Body of pancreas (tissue), 4 donors: ENCODE measurements around the gene CCSER1.

ENCODE experiments used
- POLR2A ChIP-seq, 3 donors: fragments of 450-650 bp; IDR thresholded peaks; one replicate each; pipeline ENCODE4 v1.6.1; 2016; ENCODE audit warnings: antibody characterized with exemption in 3 of 3, mild to moderate bottlenecking in 2 of 3
- TF ChIP-seq, protein P1 (sequence below), 7 experiments: fragments of 450-650 bp in 4 of 7; fragments of 200-600 bp in 3 of 7; sonication (generic) in 3 of 7; IDR thresholded peaks; one replicate each; pipeline ENCODE4 v1.5.1; 2016 to 2019; ENCODE audit warnings: antibody characterized with exemption in 7 of 7

DNA sequence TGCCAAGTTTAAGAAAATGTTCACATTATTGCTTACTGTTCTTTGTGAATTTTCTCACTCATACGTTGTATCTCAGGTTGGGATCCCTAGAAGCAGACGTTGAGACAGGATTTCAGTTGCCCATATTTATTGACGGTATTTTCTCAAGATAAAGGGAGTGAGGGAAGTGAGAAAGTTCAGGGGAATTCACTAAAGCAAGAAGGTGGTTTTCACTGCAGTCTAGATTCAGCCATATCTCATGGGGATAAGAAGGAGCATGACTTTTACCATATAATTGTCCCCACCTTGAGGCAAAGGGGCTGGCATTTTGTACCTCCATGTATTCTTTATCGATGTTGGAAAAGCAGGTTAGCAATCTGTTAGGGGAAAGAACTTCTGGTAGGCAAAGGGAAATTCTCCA lies 543.0 kb downstream of the CCSER1 start:
- TF ChIP-seq, protein P1, sequence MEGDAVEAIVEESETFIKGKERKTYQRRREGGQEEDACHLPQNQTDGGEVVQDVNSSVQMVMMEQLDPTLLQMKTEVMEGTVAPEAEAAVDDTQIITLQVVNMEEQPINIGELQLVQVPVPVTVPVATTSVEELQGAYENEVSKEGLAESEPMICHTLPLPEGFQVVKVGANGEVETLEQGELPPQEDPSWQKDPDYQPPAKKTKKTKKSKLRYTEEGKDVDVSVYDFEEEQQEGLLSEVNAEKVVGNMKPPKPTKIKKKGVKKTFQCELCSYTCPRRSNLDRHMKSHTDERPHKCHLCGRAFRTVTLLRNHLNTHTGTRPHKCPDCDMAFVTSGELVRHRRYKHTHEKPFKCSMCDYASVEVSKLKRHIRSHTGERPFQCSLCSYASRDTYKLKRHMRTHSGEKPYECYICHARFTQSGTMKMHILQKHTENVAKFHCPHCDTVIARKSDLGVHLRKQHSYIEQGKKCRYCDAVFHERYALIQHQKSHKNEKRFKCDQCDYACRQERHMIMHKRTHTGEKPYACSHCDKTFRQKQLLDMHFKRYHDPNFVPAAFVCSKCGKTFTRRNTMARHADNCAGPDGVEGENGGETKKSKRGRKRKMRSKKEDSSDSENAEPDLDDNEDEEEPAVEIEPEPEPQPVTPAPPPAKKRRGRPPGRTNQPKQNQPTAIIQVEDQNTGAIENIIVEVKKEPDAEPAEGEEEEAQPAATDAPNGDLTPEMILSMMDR (IDR thresholded peaks at IDR 0.05), result no peak
- TF ChIP-seq POLR2A (IDR thresholded peaks at IDR 0.05), result no peak
